T-cell (primary cell): ENCODE measurements around the gene SNX9. TPM values are rescaled to one million over a fixed set of nuclear protein-coding genes. Genes with fewer than 3 reads are reported as not detected.
A peak's percentile ranks its signal among the peaks of the same experiment; 100 is the strongest.

Source experiments
- ATAC-seq, 4 experiments: fragments of 200-7000 bp in 3 of 4; fragments of 150-1000 bp in 1 of 4; cut with Tn5 transposase; replicated peaks in 1 of 4; 1 replicate in 3 of 4; 2 replicates in 1 of 4; pipeline ENCODE4 v1.10.0; 2021; ENCODE audit warnings: moderate library complexity in 3 of 4, mild to moderate bottlenecking in 2 of 4, moderate number of reproducible peaks in 1 of 4
- CTCF ChIA-PET, 2 donors: fragments of 300-600 bp; sonication (Branson Sonifier 250); formaldehyde crosslinking; loops; one replicate each; lab custom pipeline; 2022; ENCODE audit warnings: antibody characterized with exemption in 2 of 2; lab: Charles Lee
- POLR2A ChIA-PET, 2 donors: fragments of 300-600 bp; sonication (Branson Sonifier 250); formaldehyde crosslinking; loops; one replicate each; lab custom pipeline; 2022; ENCODE audit warnings: antibody characterized with exemption in 2 of 2; lab: Charles Lee
- DNase-seq, 35 experiments: peaks; one replicate each; pipeline versions ENCODE4 v3.0.0 to v3.0.0-alpha.2; 2013 to 2023
- H3K27ac ChIP-seq: one replicate; pipeline ENCODE4 v1.5.1; 2013; ENCODE audit warnings: low read length
- H3K27me3 ChIP-seq, 2 experiments: replicated peaks in 1 of 2; 1 replicate in 1 of 2; 2 replicates in 1 of 2; pipeline versions ENCODE4 v1.6.1 to v1.7.0; 2013; ENCODE audit warnings: low read length in 1 of 2, mixed read lengths in 1 of 2; ENCODE audit not compliant: control insufficient read depth in 2 of 2, insufficient read depth in 2 of 2; ENCODE audit errors: extremely low read depth in 1 of 2
- H3K36me3 ChIP-seq, 2 donors: 1 replicate in 1 of 2; 2 replicates in 1 of 2; pipeline versions ENCODE4 v1.6.1 to v1.7.0; 2013; ENCODE audit warnings: low read length in 1 of 2; ENCODE audit not compliant: control insufficient read depth in 2 of 2, insufficient read depth in 1 of 2; ENCODE audit errors: extremely low read depth in 1 of 2
- H3K4me1 ChIP-seq, 2 experiments: 1 replicate in 1 of 2; 2 replicates in 1 of 2; pipeline versions ENCODE4 v1.6.1 to v1.7.0; 2013; ENCODE audit warnings: low read length in 2 of 2, mixed read lengths in 1 of 2; ENCODE audit not compliant: insufficient read depth in 2 of 2, control insufficient read depth in 1 of 2; ENCODE audit errors: extremely low read depth in 1 of 2
- H3K4me3 ChIP-seq, 2 donors: 1 replicate in 1 of 2; 2 replicates in 1 of 2; pipeline versions ENCODE4 v1.5.1 to v1.7.0; 2013; ENCODE audit warnings: mild to moderate bottlenecking in 2 of 2, low read length in 1 of 2, moderate library complexity in 1 of 2; ENCODE audit not compliant: control insufficient read depth in 1 of 2; ENCODE audit errors: extremely low read depth in 1 of 2
- H3K9me3 ChIP-seq: 2 replicates; pipeline ENCODE4 v1.7.0; 2013
- H3K27ac Mint-ChIP-seq, 2 donors: one replicate each; pipeline ENCODE4 v1.8.0; 2020 to 2021; ENCODE audit warnings: mild to moderate bottlenecking in 2 of 2, mixed read lengths in 2 of 2
- H3K27me3 Mint-ChIP-seq, 2 donors: one replicate each; pipeline ENCODE4 v1.8.0; 2021 to 2022; ENCODE audit warnings: mixed read lengths in 2 of 2
- H3K36me3 Mint-ChIP-seq: one replicate; pipeline ENCODE4 v1.8.0; 2021; ENCODE audit warnings: mixed read lengths
- H3K4me1 Mint-ChIP-seq, 3 donors: one replicate each; pipeline ENCODE4 v1.8.0; 2020 to 2022; ENCODE audit warnings: mixed read lengths in 3 of 3, mild to moderate bottlenecking in 1 of 3
- H3K4me3 Mint-ChIP-seq, 3 donors: one replicate each; pipeline ENCODE4 v1.8.0; 2020 to 2022; ENCODE audit warnings: mild to moderate bottlenecking in 3 of 3, mixed read lengths in 3 of 3, moderate library complexity in 3 of 3
- H3K9me3 Mint-ChIP-seq, 3 donors: one replicate each; pipeline ENCODE4 v1.8.0; 2020 to 2022; ENCODE audit warnings: mixed read lengths in 3 of 3
- WGBS: methylation state at CpG from one replicate; pipeline ENCODE4 v1.1.5; 2013; ENCODE audit warnings: missing lambda C conversion rate; ENCODE audit not compliant: insufficient coverage; 5-methylcytosine and 5-hydroxymethylcytosine counted together
- total RNA-seq, 35 experiments: library from RNA in 6 of 35; stranded (reverse) in 6 of 35; fragments of 120-200 nt in 1 of 35; gene quantifications; one replicate each; pipeline versions ENCODE4 v1.2.1 to v1.2.4 and lab custom pipeline; 2013 to 2026

SNX9 gene
- total RNA-seq, 5 donors from 2014 or later (not counting 1 experiment from before 2014, with no cell fraction given): 20.5 to 25.9 (median 23.7) TPM

DNA sequence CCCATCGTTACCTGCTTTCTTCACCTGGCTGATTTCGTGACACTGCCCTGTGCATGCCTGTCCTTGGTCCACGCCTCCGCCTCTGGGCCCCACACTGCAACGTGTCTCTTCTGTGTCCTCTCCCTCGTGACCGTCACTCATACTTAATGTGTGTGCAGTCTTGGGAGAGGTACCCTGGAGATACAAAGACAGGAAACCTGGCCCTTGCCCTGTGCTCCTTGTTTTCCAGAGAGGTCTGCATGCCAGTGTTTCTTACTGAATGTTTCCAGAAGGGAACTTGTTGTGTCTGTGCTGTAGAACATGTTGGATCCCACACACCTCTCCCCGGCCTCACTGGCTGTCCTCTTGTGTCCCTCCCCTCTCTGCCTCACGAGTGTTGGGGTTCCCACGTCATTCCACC lies 45.8 kb downstream of the SNX9 start:
- no peaks in the 10 kb centered on the region for H3K9me3 Mint-ChIP-seq
- H3K4me1 Mint-ChIP-seq: peaks cover 27 to 46% (median 34%) of the 10 kb centered on the region in 3 donors
- no peak for ATAC-seq
- peaks cover 0 to 8% of the 10 kb centered on the region in 2 donors for H3K36me3 ChIP-seq
- H3K4me3 ChIP-seq: no peak overlapping the region
- peaks cover 2 to 8% of the 10 kb centered on the region in 2 experiments for H3K4me1 ChIP-seq
- no peaks in the 10 kb centered on the region for H3K27me3 ChIP-seq
- 96% methylated on average over 9 of the region's 10 CpGs for WGBS
- POLR2A ChIA-PET: no interaction called here
- H3K27ac Mint-ChIP-seq: no peak overlapping the region
- no peaks in the 10 kb centered on the region for H3K27me3 Mint-ChIP-seq
- H3K27ac ChIP-seq: no peak overlapping the region
- no peak for DNase-seq
- H3K36me3 Mint-ChIP-seq: peaks cover 5% of the 10 kb centered on the region
- CTCF ChIA-PET: no interaction called here
- H3K4me3 Mint-ChIP-seq: no peak overlapping the region
- no peaks in the 10 kb centered on the region for H3K9me3 ChIP-seq

DNA sequence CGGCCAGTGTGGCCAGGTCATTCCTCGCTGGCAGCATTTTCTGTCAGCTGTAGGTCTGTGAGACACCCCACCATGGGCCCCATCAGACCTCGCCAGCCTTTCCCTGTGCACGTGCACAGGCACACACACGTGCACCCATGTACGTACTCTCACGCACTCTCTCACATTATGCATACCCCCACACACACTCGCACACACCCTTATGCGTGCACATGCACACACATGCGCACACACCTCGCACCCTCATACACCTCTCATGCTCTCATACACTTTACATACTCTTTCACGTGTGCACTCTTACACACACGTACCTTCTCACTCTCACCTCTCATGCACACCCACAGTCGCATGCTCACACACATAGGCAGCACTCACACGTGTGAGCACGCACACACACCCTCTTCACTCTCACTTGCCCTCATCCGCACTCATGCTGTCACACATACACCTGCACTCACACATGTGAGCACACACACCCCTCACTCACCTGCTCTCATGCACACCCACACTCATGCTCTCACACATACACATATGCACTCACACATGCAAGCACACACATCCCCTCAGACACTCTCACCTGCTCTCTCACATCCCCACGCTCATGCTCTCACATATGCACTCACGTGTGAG lies 46.7 kb downstream of the SNX9 start:
- Histone ChIP-seq H3K27me3 (no peaks in the 10 kb centered on the region), H3K27ac (no peak overlapping the region), H3K4me3 (no peak overlapping the region), H3K4me1 (peaks cover 2 to 10% of the 10 kb centered on the region in 2 experiments), H3K9me3 (no peaks in the 10 kb centered on the region), H3K36me3 (peaks cover 0 to 8% of the 10 kb centered on the region in 2 donors)
- Mint-ChIP-seq H3K36me3 (peaks cover 7% of the 10 kb centered on the region), H3K9me3 (no peaks in the 10 kb centered on the region), H3K27ac (no peak overlapping the region), H3K4me3 (no peak overlapping the region), H3K4me1 (peaks cover 28 to 45% (median 37%) of the 10 kb centered on the region in 3 donors), H3K27me3 (no peaks in the 10 kb centered on the region)
- POLR2A ChIA-PET: no interaction called here
- ATAC-seq (peak in 1 of 4 experiments; percentile 8), DNase-seq (no peak)
- 97% methylated on average over 18 of the region's 19 CpGs for WGBS
- CTCF ChIA-PET: no interaction called here

DNA sequence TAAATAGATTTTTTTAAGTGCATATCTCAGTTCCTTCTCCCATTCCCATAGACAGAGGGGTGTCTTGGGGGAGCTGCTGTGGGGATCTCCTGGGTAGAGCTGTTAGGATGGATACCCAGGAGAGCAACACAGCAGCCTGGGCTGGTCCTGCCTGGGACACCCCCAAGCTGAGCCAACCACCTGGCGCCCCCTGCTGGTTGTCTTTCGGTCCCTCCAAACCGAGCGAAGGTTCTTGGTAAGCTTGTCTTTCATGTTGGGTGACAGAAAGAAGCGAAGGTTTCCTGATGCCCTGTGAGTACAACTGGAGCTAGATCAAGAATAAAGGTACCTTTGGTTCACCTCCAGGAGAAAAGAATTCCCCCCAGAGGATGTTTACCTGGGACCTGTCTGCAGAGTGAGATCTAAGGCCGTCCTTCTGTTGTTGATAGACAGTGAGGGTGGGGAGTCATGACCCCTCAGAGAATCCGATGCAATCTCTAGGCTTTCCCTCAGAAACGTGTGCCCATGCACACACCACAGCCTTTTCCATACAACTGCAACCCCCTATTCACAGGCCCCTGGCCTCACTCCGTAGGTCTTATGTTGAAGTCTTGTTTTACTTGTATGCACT lies 50.8 kb downstream of the SNX9 start:
- Histone ChIP-seq H3K4me1 (peaks cover 12 to 16% of the 10 kb centered on the region in 2 experiments), H3K4me3 (no peak overlapping the region), H3K36me3 (peaks cover 0 to 18% of the 10 kb centered on the region in 2 donors), H3K27ac (no peak overlapping the region), H3K9me3 (no peaks in the 10 kb centered on the region), H3K27me3 (no peaks in the 10 kb centered on the region)
- Mint-ChIP-seq H3K36me3 (peaks cover 28% of the 10 kb centered on the region), H3K4me3 (no peak overlapping the region), H3K9me3 (no peaks in the 10 kb centered on the region), H3K27me3 (no peaks in the 10 kb centered on the region), H3K27ac (peak overlapping the region in 1 of 2 donors; percentile 29), H3K4me1 (peaks cover 36 to 42% (median 37%) of the 10 kb centered on the region in 3 donors)
- CTCF ChIA-PET: interaction anchor here (0.5 to 2.6 kb wide), 27 partner anchors 12 to 770 kb away, joined by 3 to 49 read pairs (median 4); no protein-coding TSS in a partner anchor
- ATAC-seq (peak; percentile 73 to 89 (median 76)), DNase-seq (peak; percentile 52 to 86 (median 80))
- WGBS: 4% methylated on average over 4 of the region's 9 CpGs
- POLR2A ChIA-PET: interaction anchor here (0.7 to 1.1 kb wide), 3 partner anchors 13 to 119 kb away, joined by 3 to 10 read pairs (median 6); no protein-coding TSS in a partner anchor

DNA sequence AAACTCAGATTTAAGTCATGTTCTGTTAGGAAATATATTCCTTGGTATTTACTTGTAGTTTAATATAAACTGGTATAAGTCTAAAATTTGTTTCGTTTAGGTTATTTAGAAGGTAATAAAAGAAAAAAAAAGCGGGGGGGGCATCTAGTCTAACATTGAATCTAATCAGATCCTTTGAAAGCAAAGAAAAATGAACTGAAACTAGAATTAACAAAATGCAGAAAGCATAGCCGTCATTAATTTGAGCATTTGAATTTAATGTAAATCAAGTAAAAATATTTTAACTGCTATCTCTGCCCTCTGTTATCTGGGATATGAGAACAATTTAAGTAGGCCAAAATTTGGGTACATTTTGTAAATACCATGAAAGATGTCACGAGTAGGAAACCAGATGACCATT lies 54.1 kb downstream of the SNX9 start:
- H3K36me3 Mint-ChIP-seq: peaks cover 49% of the 10 kb centered on the region
- H3K27me3 Mint-ChIP-seq: no peaks in the 10 kb centered on the region
- Histone ChIP-seq H3K4me1 (peaks cover 15 to 18% of the 10 kb centered on the region in 2 experiments), H3K27me3 (no peaks in the 10 kb centered on the region), H3K36me3 (peaks cover 0 to 13% of the 10 kb centered on the region in 2 donors), H3K9me3 (no peaks in the 10 kb centered on the region), H3K27ac (no peak overlapping the region), H3K4me3 (no peak overlapping the region)
- ATAC-seq (no peak), DNase-seq (no peak)
- peak overlapping the region; percentile 52 to 88 for H3K27ac Mint-ChIP-seq
- CTCF ChIA-PET: interaction anchor here (0.6 to 1.1 kb wide), 3 partner anchors 12 to 120 kb away, joined by 3 to 5 read pairs (median 3); no protein-coding TSS in a partner anchor
- H3K4me3 Mint-ChIP-seq: peak overlapping the region in 1 of 3 donors; percentile 47
- H3K9me3 Mint-ChIP-seq: no peaks in the 10 kb centered on the region
- H3K4me1 Mint-ChIP-seq: peaks cover 59 to 67% (median 62%) of the 10 kb centered on the region in 3 donors
- WGBS: 100% methylated on average over 1 of the region's 4 CpGs
- POLR2A ChIA-PET: interaction anchor here (0.6 to 1.0 kb wide), 4 partner anchors 56 to 162 kb away, joined by 3 to 9 read pairs (median 6); no protein-coding TSS in a partner anchor

DNA sequence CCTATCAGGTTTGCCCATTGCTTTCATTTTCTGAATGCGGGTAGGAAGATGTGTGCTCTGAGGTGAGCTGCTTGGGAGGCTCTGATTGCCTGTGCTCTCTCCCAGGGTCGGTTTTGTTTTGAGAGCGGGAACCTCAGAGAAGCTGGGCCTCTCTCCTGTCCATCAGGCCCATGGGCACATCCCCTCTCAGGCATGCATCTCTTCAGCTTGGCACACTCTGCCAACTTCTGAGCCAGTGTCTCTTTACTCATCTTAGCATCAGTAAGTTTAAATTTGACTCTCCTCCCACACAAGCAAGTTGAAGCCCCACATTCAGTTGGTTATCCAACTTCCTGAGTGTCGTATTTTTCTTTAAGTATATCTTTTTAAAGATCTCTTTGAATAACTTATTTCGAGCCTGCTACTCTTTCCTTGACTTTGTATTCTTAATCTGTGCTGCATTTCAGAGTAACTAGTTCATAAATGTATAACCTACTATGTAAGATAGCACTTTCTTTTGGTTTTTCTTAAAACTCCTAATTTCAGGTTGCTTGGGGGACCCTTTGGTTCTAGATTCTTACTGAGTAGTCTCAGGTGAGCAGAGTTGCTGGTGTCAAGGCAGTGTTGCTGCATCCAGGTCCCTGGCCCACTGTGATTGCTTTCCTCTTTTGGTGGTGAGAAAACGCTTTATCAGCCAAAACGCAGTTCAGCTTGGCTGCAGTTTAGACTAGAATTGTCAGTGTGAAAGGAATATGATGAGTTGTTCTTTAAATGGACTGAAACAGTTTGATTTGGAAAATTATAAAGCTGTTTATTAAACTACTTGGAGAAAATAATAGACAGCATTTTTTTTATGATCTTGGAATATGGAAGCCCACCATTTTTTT lies 54.8 kb downstream of the SNX9 start:
- DNase-seq (no peak), ATAC-seq (peak in 3 of 4 experiments; percentile 23 to 42 (median 42))
- Mint-ChIP-seq H3K36me3 (peaks cover 55% of the 10 kb centered on the region), H3K9me3 (no peaks in the 10 kb centered on the region), H3K27me3 (no peaks in the 10 kb centered on the region), H3K4me1 (peaks cover 62 to 69% (median 64%) of the 10 kb centered on the region in 3 donors), H3K27ac (peak overlapping the region; percentile 52 to 88), H3K4me3 (peak overlapping the region in 2 of 3 donors; percentile 9 to 47)
- no peak overlapping the region for H3K4me3 ChIP-seq
- CTCF ChIA-PET: interaction anchor here in 1 of 2 donors (0.6 to 1.4 kb wide), 3 partner anchors 12 to 121 kb away, joined by 3 to 5 read pairs (median 5); no protein-coding TSS in a partner anchor
- H3K27me3 ChIP-seq: no peaks in the 10 kb centered on the region
- peak overlapping the region; percentile 28 for H3K27ac ChIP-seq
- POLR2A ChIA-PET: interaction anchor here (0.5 to 1.0 kb wide), 5 partner anchors 11 to 162 kb away, joined by 3 to 9 read pairs (median 5); no protein-coding TSS in a partner anchor
- peaks cover 0 to 13% of the 10 kb centered on the region in 2 donors for H3K36me3 ChIP-seq
- H3K9me3 ChIP-seq: no peaks in the 10 kb centered on the region
- WGBS: 80% methylated on average over 1 of the region's 7 CpGs
- H3K4me1 ChIP-seq: peaks cover 15 to 18% of the 10 kb centered on the region in 2 experiments
